Measurements from ENCODE around the gene DACH1. TPM values are rescaled to one million over a fixed set of nuclear protein-coding genes. Genes with fewer than 3 reads are reported as not detected.

Gene DACH1
- total RNA-seq, 1 experiment from 2014 or later: 0.11 TPM

GRCh38 chr13:71607575-71607974 is 259.4 kb downstream of the DACH1 start:
- H3K9me3 ChIP-seq (ENCODE audit: low read depth, low read length, poor library complexity, severe bottlenecking): no peaks in the 10 kb centered on the region
- TF ChIP-seq, protein P1, sequence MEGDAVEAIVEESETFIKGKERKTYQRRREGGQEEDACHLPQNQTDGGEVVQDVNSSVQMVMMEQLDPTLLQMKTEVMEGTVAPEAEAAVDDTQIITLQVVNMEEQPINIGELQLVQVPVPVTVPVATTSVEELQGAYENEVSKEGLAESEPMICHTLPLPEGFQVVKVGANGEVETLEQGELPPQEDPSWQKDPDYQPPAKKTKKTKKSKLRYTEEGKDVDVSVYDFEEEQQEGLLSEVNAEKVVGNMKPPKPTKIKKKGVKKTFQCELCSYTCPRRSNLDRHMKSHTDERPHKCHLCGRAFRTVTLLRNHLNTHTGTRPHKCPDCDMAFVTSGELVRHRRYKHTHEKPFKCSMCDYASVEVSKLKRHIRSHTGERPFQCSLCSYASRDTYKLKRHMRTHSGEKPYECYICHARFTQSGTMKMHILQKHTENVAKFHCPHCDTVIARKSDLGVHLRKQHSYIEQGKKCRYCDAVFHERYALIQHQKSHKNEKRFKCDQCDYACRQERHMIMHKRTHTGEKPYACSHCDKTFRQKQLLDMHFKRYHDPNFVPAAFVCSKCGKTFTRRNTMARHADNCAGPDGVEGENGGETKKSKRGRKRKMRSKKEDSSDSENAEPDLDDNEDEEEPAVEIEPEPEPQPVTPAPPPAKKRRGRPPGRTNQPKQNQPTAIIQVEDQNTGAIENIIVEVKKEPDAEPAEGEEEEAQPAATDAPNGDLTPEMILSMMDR (conservative IDR thresholded peaks at IDR 0.05; ENCODE audit: low read depth, low read length): no peak
- TF ChIP-seq EZH2 (IDR thresholded peaks at IDR 0.05; ENCODE audit: borderline replicate concordance, low read depth, low read length, poor library complexity, severe bottlenecking): no peak
- no TSS peak for BruUV-seq (replicated peaks)
- no peak overlapping the region for H3K27ac ChIP-seq (ENCODE audit: low read depth, low read length, poor library complexity, severe bottlenecking)
- no peaks in the 10 kb centered on the region for H3K27me3 ChIP-seq (replicated peaks; ENCODE audit: insufficient read depth, low read depth, low read length, poor library complexity)
- ChIA-PET CTCF (no interaction called here), POLR2A (ENCODE audit: low non-redundant PET) (no interaction called here)
- H3K4me1 ChIP-seq (ENCODE audit: insufficient read depth, low read length, poor library complexity, severe bottlenecking): peaks cover 21% of the 10 kb centered on the region
- no peak for DNase-seq (ENCODE audit: low spot score)
- no peaks in the 10 kb centered on the region for H3K36me3 ChIP-seq (ENCODE audit: insufficient read depth, low read length, poor library complexity, severe bottlenecking)
- H3K4me3 ChIP-seq (ENCODE audit: low read depth, low read length, poor library complexity, severe bottlenecking): no peak overlapping the region
- intact Hi-C loops (cut with micrococcal nuclease; ENCODE audit: unreplicated experiment): no loop called here

GRCh38 chr13:71606818-71607217 is 260.2 kb downstream of the DACH1 start:
- no peaks in the 10 kb centered on the region for H3K36me3 ChIP-seq (ENCODE audit: insufficient read depth, low read length, poor library complexity, severe bottlenecking)
- no peak overlapping the region for H3K27ac ChIP-seq (ENCODE audit: low read depth, low read length, poor library complexity, severe bottlenecking)
- POLR2A ChIA-PET (ENCODE audit: low non-redundant PET): no interaction called here
- intact Hi-C loops (cut with micrococcal nuclease; ENCODE audit: unreplicated experiment): no loop called here
- no TSS peak for BruUV-seq (replicated peaks)
- no peaks in the 10 kb centered on the region for H3K9me3 ChIP-seq (ENCODE audit: low read depth, low read length, poor library complexity, severe bottlenecking)
- H3K27me3 ChIP-seq (replicated peaks; ENCODE audit: insufficient read depth, low read depth, low read length, poor library complexity): no peaks in the 10 kb centered on the region
- H3K4me1 ChIP-seq (ENCODE audit: insufficient read depth, low read length, poor library complexity, severe bottlenecking): peaks cover 18% of the 10 kb centered on the region
- TF ChIP-seq, protein P1 (conservative IDR thresholded peaks at IDR 0.05; ENCODE audit: low read depth, low read length): no peak
- no peak for TF ChIP-seq EZH2 (IDR thresholded peaks at IDR 0.05; ENCODE audit: borderline replicate concordance, low read depth, low read length, poor library complexity, severe bottlenecking)
- CTCF ChIA-PET: no interaction called here
- DNase-seq (ENCODE audit: low spot score): no peak
- no peak overlapping the region for H3K4me3 ChIP-seq (ENCODE audit: low read depth, low read length, poor library complexity, severe bottlenecking)

DNA sequence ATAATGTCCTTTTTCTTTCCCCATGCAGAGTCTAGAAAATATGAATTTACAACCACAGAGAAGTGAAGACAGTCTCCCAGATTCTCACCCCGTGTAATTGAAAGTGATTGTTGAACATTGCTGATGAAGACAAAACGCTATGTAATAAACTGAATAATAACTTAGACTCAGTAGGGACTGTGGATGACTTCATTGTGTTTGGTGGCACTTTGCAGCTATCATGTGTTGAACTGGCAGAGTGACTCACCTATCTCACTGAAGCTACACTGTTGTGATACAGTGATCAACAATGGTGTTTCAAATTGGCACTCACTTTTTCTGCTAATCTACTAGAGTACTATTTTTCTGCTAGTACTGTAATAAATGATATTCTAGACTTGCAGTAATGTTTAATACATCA is 261.3 kb downstream of the DACH1 start:
- BruUV-seq (replicated peaks): no TSS peak

More for the DNA sequence above, 261.3 kb downstream of the DACH1 start:
- ChIA-PET CTCF (no interaction called here), POLR2A (ENCODE audit: low non-redundant PET) (no interaction called here)
- no peaks in the 10 kb centered on the region for H3K9me3 ChIP-seq (ENCODE audit: low read depth, low read length, poor library complexity, severe bottlenecking)
- H3K4me3 ChIP-seq (ENCODE audit: low read depth, low read length, poor library complexity, severe bottlenecking): no peak overlapping the region
- H3K36me3 ChIP-seq (ENCODE audit: insufficient read depth, low read length, poor library complexity, severe bottlenecking): no peaks in the 10 kb centered on the region
- no peak for DNase-seq (ENCODE audit: low spot score)
- TF ChIP-seq, protein P1 (conservative IDR thresholded peaks at IDR 0.05; ENCODE audit: low read depth, low read length): no peak
- no peak for TF ChIP-seq EZH2 (IDR thresholded peaks at IDR 0.05; ENCODE audit: borderline replicate concordance, low read depth, low read length, poor library complexity, severe bottlenecking)
- no peak overlapping the region for H3K27ac ChIP-seq (ENCODE audit: low read depth, low read length, poor library complexity, severe bottlenecking)
- H3K27me3 ChIP-seq (replicated peaks; ENCODE audit: insufficient read depth, low read depth, low read length, poor library complexity): no peaks in the 10 kb centered on the region
- intact Hi-C loops (cut with micrococcal nuclease; ENCODE audit: unreplicated experiment): no loop called here
- H3K4me1 ChIP-seq (ENCODE audit: insufficient read depth, low read length, poor library complexity, severe bottlenecking): peaks cover 9% of the 10 kb centered on the region
